ENCODE data around the gene RACGAP1.

- TF ChIP-seq CTCF (IDR thresholded peaks at IDR 0.05) (no peak), POLR2A (IDR thresholded peaks at IDR 0.05) (no peak)
Observed at GRCh38 chr12:49959685-49960473, 65.4 kb downstream of the RACGAP1 start.

All from testis (tissue), 2 donors.